HCT116 (cell line): ENCODE data around the gene WDR35. TPM values are rescaled to one million over a fixed set of nuclear protein-coding genes. Genes with fewer than 3 reads are reported as not detected.

Experiments used
- ATAC-seq: fragments of 200-7000 bp; cut with Tn5 transposase; 2 replicates; pipeline ENCODE4 v1.9.1; 2020; ENCODE audit warnings: mild to moderate bottlenecking, moderate library complexity
- BruUV-seq: library from RNA; stranded (reverse); fragments of 400-500 nt; replicated peaks from 2 replicates; lab custom pipeline; 2021; lab: Mats Ljungman, UMichigan
- CTCF ChIA-PET: fragments of 300-600 bp; sonication (Branson Sonifier 250); formaldehyde crosslinking; loops from one replicate; lab custom pipeline; 2021; ENCODE audit warnings: antibody characterized with exemption; lab: Charles Lee
- POLR2A ChIA-PET: fragments of 300-600, 350-600 bp; sonication (Branson Sonifier 250); formaldehyde crosslinking; loops from one replicate; lab custom pipeline; 2021; ENCODE audit warnings: antibody characterized with exemption; lab: Charles Lee
- RAD21 ChIA-PET, 2 experiments: fragments of 300-600 bp; sonication (Branson Sonifier 250); formaldehyde crosslinking; loops; one replicate each; lab custom pipeline; 2023; ENCODE audit warnings: low total read pairs in 2 of 2; ENCODE audit not compliant: uncharacterized antibody in 2 of 2, unreplicated experiment in 2 of 2, low non-redundant PET in 1 of 2; lab: Charles Lee
- DNase-seq: peaks from one replicate; pipeline ENCODE4 v3.0.0-alpha.2; 2010; ENCODE audit warnings: low read depth, low spot score
- H2AFZ ChIP-seq: fragments of 200-600 bp; shearing (Covaris generic), sonication (generic); 2 replicates; pipeline ENCODE4 v1.6.1; 2017; ENCODE audit warnings: low read depth, mixed run types, mixed read lengths, antibody characterized with exemption, low read length; ENCODE audit not compliant: poor library complexity, severe bottlenecking
- H3K27ac ChIP-seq: 2 replicates; pipeline ENCODE4 v1.5.1; 2012; ENCODE audit warnings: low read depth, low read length
- H3K27me3 ChIP-seq: fragments of 200-600 bp; sonication (generic); 2 replicates; pipeline ENCODE4 v1.6.1; 2016; ENCODE audit warnings: mixed run types, low read length, mixed read lengths; ENCODE audit not compliant: insufficient read depth
- H3K36me3 ChIP-seq, 2 experiments: fragments of 200-500 bp in 1 of 2; fragments of 200-600 bp in 1 of 2; sonication (Bioruptor generic) in 1 of 2; sonication (generic) in 1 of 2; 2 replicates each; pipeline versions ENCODE4 v1.5.1 to v1.6.1; 2014 to 2016; ENCODE audit warnings: low read length in 2 of 2, inconsistent platforms in 1 of 2, mixed read lengths in 1 of 2, mixed run types in 1 of 2; ENCODE audit not compliant: insufficient read depth in 2 of 2, control insufficient read depth in 1 of 2
- H3K4me1 ChIP-seq, 2 experiments: fragments of 200-600 bp in 1 of 2; sonication (generic) in 1 of 2; 2 replicates each; pipeline versions ENCODE4 v1.5.1 to v1.6.1; 2012 to 2017; ENCODE audit warnings: low read length in 2 of 2, inconsistent platforms in 1 of 2, mild to moderate bottlenecking in 1 of 2, mixed read lengths in 1 of 2, mixed run types in 1 of 2, moderate library complexity in 1 of 2; ENCODE audit not compliant: insufficient read depth in 2 of 2, control insufficient read depth in 1 of 2
- H3K4me2 ChIP-seq: fragments of 200-600 bp; sonication (generic); 2 replicates; pipeline ENCODE4 v1.6.1; 2017; ENCODE audit warnings: mixed run types, low read length, mixed read lengths
- H3K4me3 ChIP-seq, 2 experiments: fragments of 200-600 bp in 1 of 2; sonication (generic) in 1 of 2; replicated peaks in 1 of 2; 2 replicates each; pipeline ENCODE4 v1.5.1; 2011 to 2016; ENCODE audit warnings: low read length in 2 of 2, control low read depth in 1 of 2, low read depth in 1 of 2, mild to moderate bottlenecking in 1 of 2, mixed read lengths in 1 of 2, mixed run types in 1 of 2
- H3K79me2 ChIP-seq: fragments of 200-600 bp; sonication (generic); 2 replicates; pipeline ENCODE4 v1.6.1; 2017; ENCODE audit warnings: mild to moderate bottlenecking, mixed run types, low read length, moderate library complexity, mixed read lengths; ENCODE audit not compliant: insufficient read depth
- H3K9ac ChIP-seq: fragments of 200-600 bp; sonication (generic); 2 replicates; pipeline ENCODE4 v1.6.1; 2016; ENCODE audit warnings: low read length, mixed read lengths
- H3K9me2 ChIP-seq: fragments of 200-600 bp; sonication (generic), shearing (Covaris generic); 2 replicates; pipeline ENCODE4 v1.6.1; 2017; ENCODE audit warnings: mixed run types, mild to moderate bottlenecking, moderate library complexity; ENCODE audit not compliant: insufficient read depth
- H3K9me3 ChIP-seq, 2 experiments: fragments of 200-500 bp in 1 of 2; fragments of 200-600 bp in 1 of 2; sonication (Bioruptor generic) in 1 of 2; sonication (generic) in 1 of 2; 2 replicates each; pipeline ENCODE4 v1.6.1; 2014 to 2017; ENCODE audit warnings: low read length in 2 of 2, mixed read lengths in 2 of 2, inconsistent platforms in 1 of 2, low read depth in 1 of 2, mild to moderate bottlenecking in 1 of 2, mixed run types in 1 of 2, moderate library complexity in 1 of 2; ENCODE audit not compliant: control insufficient read depth in 1 of 2, insufficient read depth in 1 of 2
- H4K20me1 ChIP-seq: fragments of 200-600 bp; sonication (generic), shearing (Covaris generic); 2 replicates; pipeline ENCODE4 v1.6.1; 2017; ENCODE audit warnings: mixed run types, mild to moderate bottlenecking, moderate library complexity; ENCODE audit not compliant: insufficient read depth
- ATF3 ChIP-seq: IDR thresholded peaks from 2 replicates; pipeline ENCODE4 v1.6.1; 2012
- CEBPB ChIP-seq: IDR thresholded peaks from 2 replicates; pipeline ENCODE4 v1.6.1; 2012; ENCODE audit warnings: low read depth
- CTCF ChIP-seq, 3 experiments: fragments of 200-600 bp in 1 of 3; sonication (generic) in 1 of 3; IDR thresholded peaks in 2 of 3; conservative IDR thresholded peaks in 1 of 3; 2 replicates each; pipeline ENCODE4 v1.5.1; 2012 to 2017; ENCODE audit warnings: low read depth in 2 of 3, low read length in 2 of 3, antibody characterized with exemption in 1 of 3, borderline replicate concordance in 1 of 3, control low read depth in 1 of 3, mild to moderate bottlenecking in 1 of 3, mixed read lengths in 1 of 3, mixed run types in 1 of 3, moderate library complexity in 1 of 3; ENCODE audit not compliant: insufficient read depth in 1 of 3
- EGR1 ChIP-seq: IDR thresholded peaks from 2 replicates; pipeline ENCODE4 v1.6.1; 2012; ENCODE audit warnings: low read depth
- EZH2 ChIP-seq: fragments of 200-600 bp; sonication (generic); IDR thresholded peaks from 2 replicates; pipeline ENCODE4 v1.6.1; 2017; ENCODE audit warnings: antibody characterized with exemption, mixed run types
- FOSL1 ChIP-seq: IDR thresholded peaks from 2 replicates; pipeline ENCODE4 v1.6.1; 2012; ENCODE audit warnings: low read depth
- JUND ChIP-seq: IDR thresholded peaks from 2 replicates; pipeline ENCODE4 v1.6.1; 2012
- MAX ChIP-seq: IDR thresholded peaks from 2 replicates; pipeline ENCODE4 v1.6.1; 2012
- POLR2A ChIP-seq: IDR thresholded peaks from 2 replicates; pipeline ENCODE4 v1.7.0; 2011; ENCODE audit warnings: borderline replicate concordance; ENCODE audit not compliant: insufficient read depth, insufficient read length; ENCODE audit errors: extremely low read depth
- POLR2AphosphoS5 ChIP-seq: IDR thresholded peaks from 2 replicates; pipeline ENCODE4 v1.6.1; 2011; ENCODE audit warnings: mild to moderate bottlenecking, low read depth, low read length, moderate library complexity
- RAD21 ChIP-seq: IDR thresholded peaks from 2 replicates; pipeline ENCODE4 v1.6.1; 2012; ENCODE audit warnings: low read depth, mild to moderate bottlenecking
- REST ChIP-seq: IDR thresholded peaks from 2 replicates; pipeline ENCODE4 v1.6.1; 2012; ENCODE audit warnings: low read depth
- SIN3A ChIP-seq: IDR thresholded peaks from 2 replicates; pipeline ENCODE4 v1.6.1; 2012; ENCODE audit warnings: low read depth
- SP1 ChIP-seq: IDR thresholded peaks from 2 replicates; pipeline ENCODE4 v1.6.1; 2012; ENCODE audit warnings: low read depth
- SRF ChIP-seq: IDR thresholded peaks from 2 replicates; pipeline ENCODE4 v1.6.1; 2012; ENCODE audit warnings: low read depth
- TCF7L2 ChIP-seq: IDR thresholded peaks from 2 replicates; pipeline ENCODE4 v1.7.0; 2011; ENCODE audit warnings: borderline replicate concordance, inconsistent platforms; ENCODE audit not compliant: insufficient read depth, insufficient read length; ENCODE audit errors: extremely low read depth
- YY1 ChIP-seq: IDR thresholded peaks from 2 replicates; pipeline ENCODE4 v1.6.1; 2011; ENCODE audit warnings: low read length, low read depth, moderate library complexity, mild to moderate bottlenecking; ENCODE audit not compliant: insufficient replicate concordance; ENCODE audit errors: extremely low read depth
- ZBTB33 ChIP-seq: IDR thresholded peaks from 2 replicates; pipeline ENCODE4 v1.6.1; 2011; ENCODE audit warnings: mild to moderate bottlenecking, low read length, moderate library complexity; ENCODE audit not compliant: insufficient replicate concordance; ENCODE audit errors: extremely low read depth
- ZFX ChIP-seq: fragments of 450-650 bp; IDR thresholded peaks from 2 replicates; pipeline ENCODE4 v1.6.1; 2017
- ZNF274 ChIP-seq: fragments of 200-500 bp; sonication (Bioruptor generic); IDR thresholded peaks from 2 replicates; pipeline ENCODE4 v1.6.1; 2014; ENCODE audit warnings: mild to moderate bottlenecking, low read depth, low read length, inconsistent platforms
- intact Hi-C: fragments of 100-400 bp; cut with micrococcal nuclease; formaldehyde crosslinking; loops from 2 replicates; pipeline ENCODE4 v1.10.0; 2022
- total RNA-seq: library from RNA; stranded (reverse); gene quantifications from one replicate; pipeline ENCODE4 v1.2.1, GENCODE V29; 2021; ENCODE audit not compliant: unreplicated experiment

The WDR35 gene
- total RNA-seq, 1 experiment from 2014 or later: 9.6 TPM

- no TSS peak for BruUV-seq
- no peak for ATAC-seq
- DNase-seq: no peak
- Histone ChIP-seq H3K9ac (no peak overlapping the region), H3K4me1 (no peaks in the 10 kb centered on the region), H2AFZ (no peak overlapping the region), H3K79me2 (no peaks in the 10 kb centered on the region), H3K4me2 (no peak overlapping the region), H3K27me3 (no peaks in the 10 kb centered on the region), H4K20me1 (no peaks in the 10 kb centered on the region), H3K4me3 (no peak overlapping the region), H3K27ac (no peak overlapping the region), H3K36me3 (peaks cover 3 to 5% of the 10 kb centered on the region in 2 experiments; a peak in 1 of 4 replicates), H3K9me3 (no peaks in the 10 kb centered on the region), H3K9me2 (no peaks in the 10 kb centered on the region; the same call in 1 of the 2 replicates)
- ChIA-PET RAD21 (no interaction called here), POLR2A (no interaction called here), CTCF (no interaction called here)
- intact Hi-C loops: no loop called here
- TF ChIP-seq ZBTB33: no peak
- TF ChIP-seq CEBPB: no peak
- no peak for TF ChIP-seq SIN3A
- TF ChIP-seq SRF: no peak
- TF ChIP-seq REST: no peak
- no peak for TF ChIP-seq POLR2A
- no peak for TF ChIP-seq JUND
- no peak for TF ChIP-seq POLR2AphosphoS5
- TF ChIP-seq ATF3: no peak
- no peak for TF ChIP-seq ZFX
- no peak for TF ChIP-seq FOSL1
- TF ChIP-seq MAX: no peak
- TF ChIP-seq CTCF (IDR thresholded peaks at IDR 0.05 in 2 of 3, conservative IDR thresholded peaks at IDR 0.05 in 1 of 3; ENCODE audit: borderline replicate concordance in 1 of 3, insufficient read depth in 1 of 3, low read depth in 2 of 3, low read length in 2 of 3): no peak
- no peak for TF ChIP-seq RAD21
- no peak for TF ChIP-seq EZH2
- TF ChIP-seq YY1: no peak
- TF ChIP-seq TCF7L2: no peak
- no peak for TF ChIP-seq ZNF274
- TF ChIP-seq SP1: no peak
- TF ChIP-seq EGR1: no peak
- TF ChIP-seq, all 23 proteins: peak for 0
Observed at GRCh38 chr2:19971691-19972090, 18.2 kb downstream of the WDR35 start.
